ENCODE measurements around the gene DUS1L. TPM values are rescaled to one million over a fixed set of nuclear protein-coding genes. Genes with fewer than 3 reads are reported as not detected.

The DUS1L gene
- polyA plus RNA-seq, 1 of the 3 experiments (the other 2 are of a cell fraction): 163 TPM

- peaks cover 6% of the 10 kb centered on the region for H3F3A ChIP-seq (replicated peaks; ENCODE audit: insufficient read depth)
- H4K20me1 ChIP-seq (ENCODE audit: insufficient read depth): no peaks in the 10 kb centered on the region
- no peaks in the 10 kb centered on the region for H3K9me3 ChIP-seq
- no peak overlapping the region for H3K4me2 ChIP-seq
- H3K9me2 ChIP-seq: no peaks in the 10 kb centered on the region
- H3K4me3 ChIP-seq (ENCODE audit: low read depth in 2 of 2, low read length in 1 of 2): no peak overlapping the region
- TF ChIP-seq TCF12 (IDR thresholded peaks at IDR 0.05): no peak
- TF ChIP-seq FOXJ3 (CRISPR knock-in tag; IDR thresholded peaks at IDR 0.05): no peak
- TF ChIP-seq GATA2 (CRISPR knock-in tag; IDR thresholded peaks at IDR 0.05): no peak
- CTCF ChIA-PET: interaction anchor here (1.2 to 2.6 kb wide), 3 partner anchors 20 to 123 kb away, joined by 3 to 12 read pairs (median 4); no protein-coding TSS in a partner anchor
- 98% methylated on average over 19 of the region's 19 CpGs for WGBS (ENCODE audit: low lambda C conversion rate)
- H3K27me3 ChIP-seq (ENCODE audit: insufficient read depth): no peaks in the 10 kb centered on the region
- no peak overlapping the region for H3K9ac ChIP-seq
- POLR2A ChIA-PET: interaction anchor here (0.7 kb wide), 1 partner anchor 23 kb away, joined by 3 read pairs; no protein-coding TSS in a partner anchor
- no peaks in the 10 kb centered on the region for H3K4me1 ChIP-seq (ENCODE audit: control insufficient read depth in 1 of 2, insufficient read depth in 2 of 2, low read depth in 1 of 2, low read length in 1 of 2)
- no peak for DNase-seq
- no peak overlapping the region for H3K27ac ChIP-seq (ENCODE audit: low read depth in 2 of 2, low read length in 1 of 2)
- no peaks in the 10 kb centered on the region for H3K79me2 ChIP-seq (ENCODE audit: insufficient read depth)
- H2AFZ ChIP-seq (ENCODE audit: low read depth): no peak overlapping the region
- H3K36me3 ChIP-seq (replicated peaks in 1 of 2; ENCODE audit: control insufficient read depth in 1 of 2, insufficient read depth in 2 of 2, low read length in 1 of 2): peaks cover 23 to 89% of the 10 kb centered on the region in 2 experiments
These were observed 16.9 kb upstream of the DUS1L start for GRCh38 chr17:82082456-82082855.

GRCh38 chr17:82081966-82082365 is 16.4 kb upstream of the DUS1L start:
- no peak overlapping the region for H3K9ac ChIP-seq
- H3K4me3 ChIP-seq (ENCODE audit: low read depth in 2 of 2, low read length in 1 of 2): no peak overlapping the region
- no peaks in the 10 kb centered on the region for H3K27me3 ChIP-seq (ENCODE audit: insufficient read depth)
- CTCF ChIA-PET: interaction anchor here (1.2 to 2.6 kb wide), 3 partner anchors 20 to 122 kb away, joined by 3 to 12 read pairs (median 4); no protein-coding TSS in a partner anchor
- peaks cover 7% of the 10 kb centered on the region for H3F3A ChIP-seq (replicated peaks; ENCODE audit: insufficient read depth)
- H4K20me1 ChIP-seq (ENCODE audit: insufficient read depth): no peaks in the 10 kb centered on the region
- H3K79me2 ChIP-seq (ENCODE audit: insufficient read depth): no peaks in the 10 kb centered on the region
- H3K4me1 ChIP-seq (ENCODE audit: control insufficient read depth in 1 of 2, insufficient read depth in 2 of 2, low read depth in 1 of 2, low read length in 1 of 2): no peaks in the 10 kb centered on the region
- POLR2A ChIA-PET: interaction anchor here (0.7 kb wide), 1 partner anchor 23 kb away, joined by 3 read pairs; no protein-coding TSS in a partner anchor
- H3K27ac ChIP-seq (ENCODE audit: low read depth in 2 of 2, low read length in 1 of 2): no peak overlapping the region
- WGBS (ENCODE audit: low lambda C conversion rate): 94% methylated on average over 17 of the region's 22 CpGs
- H3K4me2 ChIP-seq: no peak overlapping the region
- H2AFZ ChIP-seq (ENCODE audit: low read depth): no peak overlapping the region
- no peaks in the 10 kb centered on the region for H3K9me2 ChIP-seq
- DNase-seq: no peak
- no peaks in the 10 kb centered on the region for H3K9me3 ChIP-seq
- no peak for TF ChIP-seq USF2 (IDR thresholded peaks at IDR 0.05; ENCODE audit: borderline replicate concordance, low read depth, low read length)
- no peak for TF ChIP-seq YY1 (IDR thresholded peaks at IDR 0.05; ENCODE audit: low read depth)
- TF ChIP-seq CTCF (IDR thresholded peaks at IDR 0.05): no peak
- H3K36me3 ChIP-seq (replicated peaks in 1 of 2; ENCODE audit: control insufficient read depth in 1 of 2, insufficient read depth in 2 of 2, low read length in 1 of 2): peaks cover 23 to 84% of the 10 kb centered on the region in 2 experiments

- no peak for DNase-seq
- no peak for TF ChIP-seq POLR2AphosphoS5 (IDR thresholded peaks at IDR 0.05; ENCODE audit: low read depth, low read length)
- no peak for TF ChIP-seq CHD2 (IDR thresholded peaks at IDR 0.05; ENCODE audit: low read length, partially characterized antibody)
- Histone ChIP-seq H4K20me1 (ENCODE audit: insufficient read depth) (no peaks in the 10 kb centered on the region), H3K9ac (no peak overlapping the region), H3K27ac (ENCODE audit: low read depth in 2 of 2, low read length in 1 of 2) (no peak overlapping the region), H3K36me3 (replicated peaks in 1 of 2; ENCODE audit: control insufficient read depth in 1 of 2, insufficient read depth in 2 of 2, low read length in 1 of 2) (peaks cover 22 to 80% of the 10 kb centered on the region in 2 experiments), H3K4me3 (ENCODE audit: low read depth in 2 of 2, low read length in 1 of 2) (no peak overlapping the region), H2AFZ (ENCODE audit: low read depth) (no peak overlapping the region), H3K4me2 (no peak overlapping the region), H3F3A (replicated peaks; ENCODE audit: insufficient read depth) (peaks cover 11% of the 10 kb centered on the region), H3K4me1 (ENCODE audit: control insufficient read depth in 1 of 2, insufficient read depth in 2 of 2, low read depth in 1 of 2, low read length in 1 of 2) (no peaks in the 10 kb centered on the region), H3K27me3 (ENCODE audit: insufficient read depth) (no peaks in the 10 kb centered on the region), H3K79me2 (ENCODE audit: insufficient read depth) (no peaks in the 10 kb centered on the region), H3K9me3 (no peaks in the 10 kb centered on the region), H3K9me2 (no peaks in the 10 kb centered on the region)
- 97% methylated on average over 17 of the region's 20 CpGs for WGBS (ENCODE audit: low lambda C conversion rate)
- CTCF ChIA-PET: interaction anchor here (2.6 kb wide), 1 partner anchor 51 kb away, joined by 12 read pairs; no protein-coding TSS in a partner anchor
- POLR2A ChIA-PET: interaction anchor here (0.6 kb wide), 1 partner anchor 58 kb away, joined by 3 read pairs; no protein-coding TSS in a partner anchor
These were observed 15.9 kb upstream of the DUS1L start for GRCh38 chr17:82081546-82081945.
